ENCODE data around the gene CCDC63. TPM values are rescaled to one million over a fixed set of nuclear protein-coding genes. Genes with fewer than 3 reads are reported as not detected.

The CCDC63 gene
- total and polyA plus RNA-seq, 2 donors (not counting 3 experiments of a cell fraction or from before 2014, with no cell fraction given) = not detected

GRCh38 chr12:110841007-110841406 lies 5.8 kb upstream of the CCDC63 start:
- dilution Hi-C loops (cut with MboI; ENCODE audit: extremely low pct_ligation_motif_present, low sequenced_read_pairs) = no loop called here
- no peak overlapping the region for H3K4me2 ChIP-seq (ENCODE audit: insufficient read depth, low read length)
- no peak for DNase-seq (ENCODE audit: low read depth, low spot score)
- TF ChIP-seq GATA2 (IDR thresholded peaks at IDR 0.05; ENCODE audit: insufficient read depth, insufficient read length, low read depth, low read length) = no peak
- no peak for TF ChIP-seq MYC (IDR thresholded peaks at IDR 0.05; ENCODE audit: low read depth, low read length)
- no peak for TF ChIP-seq FOS (IDR thresholded peaks at IDR 0.05; ENCODE audit: borderline replicate concordance, insufficient read depth, low read length)
- no peak for TF ChIP-seq EZH2 (IDR thresholded peaks at IDR 0.05; ENCODE audit: borderline replicate concordance, low read depth, low read length, severe bottlenecking)
- TF ChIP-seq POLR2AphosphoS5 (IDR thresholded peaks at IDR 0.05; ENCODE audit: insufficient read depth, low read depth, low read length) = no peak
- no peak for TF ChIP-seq POLR2A (IDR thresholded peaks at IDR 0.05; ENCODE audit: low read depth, low read length)
- TF ChIP-seq CTCF (IDR thresholded peaks at IDR 0.05; ENCODE audit: extremely low read depth in 1 of 2, insufficient read depth in 1 of 2, low read depth in 1 of 2, low read length in 2 of 2) = no peak
- no peak for TF ChIP-seq JUN (IDR thresholded peaks at IDR 0.05; ENCODE audit: borderline replicate concordance, insufficient read depth, insufficient read length, low read depth)
- no peak for TF ChIP-seq MAX (IDR thresholded peaks at IDR 0.05; ENCODE audit: insufficient read depth, insufficient read length)
- no peaks in the 10 kb centered on the region for H3K9me3 ChIP-seq (replicated peaks; ENCODE audit: control insufficient read depth, insufficient read depth, low read length)
- no peak overlapping the region for H2AFZ ChIP-seq (ENCODE audit: low read depth, low read length)
- H4K20me1 ChIP-seq (replicated peaks; ENCODE audit: control insufficient read depth, extremely low read depth, insufficient read depth, low read length) = no peaks in the 10 kb centered on the region
- peaks cover 9% of the 10 kb centered on the region in 2 experiments for H3K27me3 ChIP-seq (ENCODE audit: control insufficient read depth in 2 of 2, insufficient read depth in 2 of 2, low read length in 2 of 2)
- H3K4me1 ChIP-seq (ENCODE audit: control insufficient read depth, extremely low read depth, insufficient read depth, low read length) = no peaks in the 10 kb centered on the region
- BruUV-seq (replicated peaks) = no TSS peak
- intact Hi-C loops (cut with micrococcal nuclease) = no loop called here
- no peak overlapping the region for H3K4me3 ChIP-seq (replicated peaks in 1 of 3; ENCODE audit: insufficient read depth in 1 of 3, low read depth in 1 of 3, low read length in 3 of 3)
- H3K36me3 ChIP-seq (ENCODE audit: control insufficient read depth in 2 of 2, extremely low read depth in 1 of 2, insufficient read depth in 2 of 2, low read length in 2 of 2) = no peaks in the 10 kb centered on the region
- ChIA-PET POLR2A (no interaction called here), CTCF (interaction anchor here (0.8 kb wide), 1 partner anchor 14 kb away, joined by 3 read pairs; no protein-coding TSS in a partner anchor)
- no peaks in the 10 kb centered on the region for H3K79me2 ChIP-seq (ENCODE audit: control insufficient read depth, insufficient read depth, low read length)
- no peak overlapping the region for H3K27ac ChIP-seq (ENCODE audit: insufficient read depth, low read depth, low read length)
- FAIRE-seq = no peak
- H3K9me1 ChIP-seq (replicated peaks; ENCODE audit: control insufficient read depth, extremely low read depth, insufficient read depth, low read length) = no peaks in the 10 kb centered on the region
- no peak overlapping the region for H3K9ac ChIP-seq (replicated peaks; ENCODE audit: extremely low read depth, insufficient read depth, low read length)

Measured in endothelial cell of umbilical vein (primary cell).